A549 (cell line): ENCODE data around the gene DTNA. TPM values are rescaled to one million over a fixed set of nuclear protein-coding genes. Genes with fewer than 3 reads are reported as not detected.

Experiments
- ATAC-seq, 2 experiments: fragments of 200-7000 bp in 1 of 2; fragments of >200 bp in 1 of 2; cut with Nextera tagmentation in 1 of 2; cut with Tn5 transposase in 1 of 2; 3 replicates each; pipeline versions ENCODE4 v1.8.0 to v1.9.1; 2018 to 2020; ENCODE audit warnings: mild to moderate bottlenecking in 1 of 2, moderate library complexity in 1 of 2
- CTCF ChIA-PET: fragments of 300-600 bp; sonication (Branson Sonifier 250); formaldehyde crosslinking; extraction: SDS; loops from one replicate; lab custom pipeline; 2021; ENCODE audit warnings: antibody characterized with exemption, inconsistent platforms; lab: Yijun Ruan, JAX
- POLR2A ChIA-PET: fragments of 350-600 bp; formaldehyde crosslinking; extraction: SDS; loops from one replicate; lab custom pipeline; 2021; ENCODE audit warnings: antibody characterized with exemption, inconsistent platforms; lab: Yijun Ruan, JAX
- DNase-seq, 2 experiments: peaks; one replicate each; pipeline versions ENCODE4 v3.0.0 to v3.0.0-alpha.2; 2011 to 2016; ENCODE audit warnings: low read depth in 1 of 2, low spot score in 1 of 2
- FAIRE-seq: peaks from 2 replicates; lab custom pipeline; 2011; peaks lifted over from hg19 to GRCh38; lab: Jason Lieb, UNC
- H3K27ac ChIP-seq, 2 experiments: fragments of >200 bp; sonication (Bioruptor Twin); formaldehyde crosslinking; 3 replicates each; pipeline ENCODE4 v1.5.1; 2016 to 2017
- H3K4me1 ChIP-seq: fragments of >200 bp; sonication (Bioruptor Twin); formaldehyde crosslinking; 3 replicates; pipeline ENCODE4 v1.6.1; 2016
- H3K4me2 ChIP-seq: fragments of >200 bp; sonication (Bioruptor Twin); formaldehyde crosslinking; 3 replicates; pipeline ENCODE4 v1.6.1; 2016
- H3K4me3 ChIP-seq: fragments of >200 bp; sonication (Bioruptor Twin); formaldehyde crosslinking; 3 replicates; pipeline ENCODE4 v1.5.1; 2016
- H3K9me3 ChIP-seq: fragments of >200 bp; sonication (Bioruptor Twin); formaldehyde crosslinking; 3 replicates; pipeline ENCODE4 v1.6.1; 2016
- BHLHE40 ChIP-seq: IDR thresholded peaks from 2 replicates; pipeline ENCODE4 v1.6.1; 2012; ENCODE audit warnings: low read depth, low read length, inconsistent platforms
- CBX2 ChIP-seq: fragments of 200-600 bp; sonication (generic); IDR thresholded peaks from 2 replicates; pipeline ENCODE4 v1.6.1; 2016; ENCODE audit warnings: low read depth, mild to moderate bottlenecking, borderline replicate concordance
- CBX8 ChIP-seq: fragments of 200-600 bp; sonication (generic); IDR thresholded peaks from 2 replicates; pipeline ENCODE4 v1.6.1; 2016
- CHD2 ChIP-seq: fragments of 150-350 bp; IDR thresholded peaks from 2 replicates; pipeline ENCODE4 v1.6.1; 2014; ENCODE audit warnings: low read length; ENCODE audit not compliant: partially characterized antibody
- EHF ChIP-seq: fragments of 250-450 bp; sonication (Bioruptor Pico); IDR thresholded peaks from 2 replicates; pipeline ENCODE4 v1.5.0; 2020; ENCODE audit warnings: mild to moderate bottlenecking
- EHMT2 ChIP-seq: fragments of 200-600 bp; sonication (generic); IDR thresholded peaks from 2 replicates; pipeline ENCODE4 v1.6.1; 2016; ENCODE audit warnings: antibody characterized with exemption, low read depth, mild to moderate bottlenecking, moderate library complexity
- ESRRA ChIP-seq: fragments of 150-350 bp; IDR thresholded peaks from 2 replicates; pipeline ENCODE4 v1.6.1; 2014; ENCODE audit warnings: mild to moderate bottlenecking, low read length, borderline replicate concordance
- FOXS1 ChIP-seq: fragments of 250-450 bp; sonication (Bioruptor Pico); IDR thresholded peaks from 2 replicates; pipeline ENCODE4 v1.5.0; 2020; ENCODE audit warnings: mild to moderate bottlenecking, moderate library complexity
- GATA3 ChIP-seq: IDR thresholded peaks from 2 replicates; pipeline ENCODE4 v1.6.1; 2012; ENCODE audit warnings: borderline replicate concordance
- HDAC2 ChIP-seq: fragments of 200-600 bp; sonication (generic); IDR thresholded peaks from 2 replicates; pipeline ENCODE4 v1.6.1; 2016
- HEYL ChIP-seq: fragments of 250-450 bp; sonication (Bioruptor Pico); IDR thresholded peaks from 2 replicates; pipeline ENCODE4 v1.8.0; 2021; ENCODE audit warnings: mild to moderate bottlenecking, moderate library complexity
- HMGXB4 ChIP-seq: fragments of 250-450 bp; sonication (Bioruptor Pico); IDR thresholded peaks from 2 replicates; pipeline ENCODE4 v1.5.0; 2021; ENCODE audit warnings: mild to moderate bottlenecking, moderate library complexity, borderline replicate concordance
- HOXB5 ChIP-seq: fragments of 250-450 bp; sonication (Bioruptor Pico); IDR thresholded peaks from 2 replicates; pipeline ENCODE4 v1.5.0; 2020; ENCODE audit warnings: mild to moderate bottlenecking, moderate library complexity
- JUNB ChIP-seq: fragments of >200 bp; sonication (Bioruptor Twin); formaldehyde crosslinking; IDR thresholded peaks from 2 replicates; pipeline ENCODE4 v1.6.1; 2016
- KDM5A ChIP-seq: fragments of 200-600 bp; sonication (generic); IDR thresholded peaks from 2 replicates; pipeline ENCODE4 v1.6.1; 2016; ENCODE audit warnings: antibody characterized with exemption, mild to moderate bottlenecking
- MAFK ChIP-seq: fragments of 450-650 bp; IDR thresholded peaks from 2 replicates; pipeline ENCODE4 v1.6.1; 2014; ENCODE audit not compliant: partially characterized antibody
- MAX ChIP-seq: IDR thresholded peaks from 2 replicates; pipeline ENCODE4 v1.6.1; 2012
- MAZ ChIP-seq: fragments of 150-350 bp; IDR thresholded peaks from 2 replicates; pipeline ENCODE4 v1.6.1; 2014; ENCODE audit warnings: antibody characterized with exemption, low read depth, low read length, borderline replicate concordance
- NPAS2 ChIP-seq: fragments of 250-450 bp; sonication (Bioruptor Pico); IDR thresholded peaks from 2 replicates; pipeline ENCODE4 v1.8.0; 2022; ENCODE audit warnings: mild to moderate bottlenecking, moderate library complexity, borderline replicate concordance
- POLR2A ChIP-seq: IDR thresholded peaks from 2 replicates; pipeline ENCODE4 v1.6.1; 2012; ENCODE audit warnings: mild to moderate bottlenecking, low read length
- RAD21 ChIP-seq, 2 experiments: fragments of >200 bp in 1 of 2; sonication (Bioruptor Twin) in 1 of 2; formaldehyde crosslinking in 1 of 2; IDR thresholded peaks in 1 of 2; conservative IDR thresholded peaks in 1 of 2; 2 replicates in 1 of 2; 3 replicates in 1 of 2; pipeline ENCODE4 v1.6.1; 2012 to 2018; ENCODE audit warnings: inconsistent platforms in 1 of 2
- RARB ChIP-seq: fragments of 250-450 bp; sonication (Bioruptor Pico); IDR thresholded peaks from 2 replicates; pipeline ENCODE4 v1.8.0; 2021; ENCODE audit warnings: mild to moderate bottlenecking, moderate library complexity
- RFX5 ChIP-seq: fragments of 450-650 bp; IDR thresholded peaks from 2 replicates; pipeline ENCODE4 v1.7.1; 2014; ENCODE audit warnings: antibody characterized with exemption, mild to moderate bottlenecking, moderate library complexity
- SMC3 ChIP-seq: fragments of >200 bp; sonication (Bioruptor Twin); formaldehyde crosslinking; IDR thresholded peaks from 3 replicates; pipeline ENCODE4 v1.6.1; 2018; ENCODE audit warnings: inconsistent platforms
- SREBF2 ChIP-seq: fragments of 450-650 bp; IDR thresholded peaks from 2 replicates; pipeline ENCODE4 v1.6.1; 2014; ENCODE audit warnings: mild to moderate bottlenecking, moderate library complexity
- ZC3H11A ChIP-seq: fragments of 450-650 bp; IDR thresholded peaks from 2 replicates; pipeline ENCODE4 v1.6.1; 2014; ENCODE audit warnings: antibody characterized with exemption, mild to moderate bottlenecking
- ZFP36 ChIP-seq: fragments of 450-650 bp; IDR thresholded peaks from 2 replicates; pipeline ENCODE4 v1.6.1; 2014; ENCODE audit warnings: borderline replicate concordance; ENCODE audit not compliant: partially characterized antibody
- WGBS: methylation state at CpG from one replicate; pipeline ENCODE4 v1.1.6; 2017; ENCODE audit errors: missing lambda C conversion rate; 5-methylcytosine and 5-hydroxymethylcytosine counted together
- polyA plus RNA-seq, 4 experiments: library from polyadenylated mRNA; depleted of rRNA in 3 of 4; stranded (reverse); fragments of >200 nt; fragmentation: RNase III in 1 of 4; extraction: RNeasy Plus Mini Kit Qiagen cat#74134 plus additional on column Dnase treatment in 1 of 4; gene quantifications; 2 replicates in 3 of 4; 3 replicates in 1 of 4; pipeline ENCODE4 v1.2.3, GENCODE V29; 2011 to 2017

Gene DTNA
- polyA plus RNA-seq, 2 of the 4 experiments (the other 2 are of a cell fraction): 0.12 TPM; not detected in 1

- Histone ChIP-seq H3K4me1 (peaks cover 7% of the 10 kb centered on the region), H3K27ac (no peak overlapping the region), H3K9me3 (no peaks in the 10 kb centered on the region), H3K4me2 (no peak overlapping the region), H3K4me3 (no peak overlapping the region)
- POLR2A ChIA-PET: no interaction called here
- CTCF ChIA-PET: no interaction called here
- TF ChIP-seq ZC3H11A (no peak), RFX5 (no peak), CBX8 (no peak)
- FAIRE-seq (no peak), ATAC-seq (no peak), DNase-seq (no peak)
- 50% methylated on average over 3 of the region's 3 CpGs for WGBS
These were observed 7.3 kb upstream of the DTNA start for GRCh38 chr18:34702814-34703213.

GRCh38 chr18:34704074-34704473, 6.0 kb upstream of the DTNA start:
- Histone ChIP-seq H3K4me2 (no peak overlapping the region), H3K9me3 (no peaks in the 10 kb centered on the region), H3K4me3 (no peak overlapping the region), H3K27ac (no peak overlapping the region), H3K4me1 (peaks cover 19% of the 10 kb centered on the region)
- CTCF ChIA-PET: interaction anchor here (0.7 kb wide), 1 partner anchor 42 kb away, joined by 3 read pairs; no protein-coding TSS in a partner anchor
- 50% methylated on average over 1 of the region's 1 CpG for WGBS
- no peak for DNase-seq
- no peak for ATAC-seq
- TF ChIP-seq ZC3H11A (no peak), BHLHE40 (no peak), RFX5 (no peak), HMGXB4 (no peak), CBX8 (no peak), POLR2A (no peak), EHF (CRISPR knock-in tag) (no peak), RAD21 (conservative IDR thresholded peaks at IDR 0.05 in 1 of 2, IDR thresholded peaks at IDR 0.05 in 1 of 2) (no peak), MAFK (no peak), GATA3 (no peak), MAX (no peak)
- POLR2A ChIA-PET: no interaction called here
- FAIRE-seq: no peak

GRCh38 chr18:34704823-34705222, 5.3 kb upstream of the DTNA start:
- Histone ChIP-seq H3K4me3 (no peak overlapping the region), H3K4me2 (no peak overlapping the region), H3K4me1 (peaks cover 26% of the 10 kb centered on the region), H3K27ac (no peak overlapping the region), H3K9me3 (no peaks in the 10 kb centered on the region)
- no peak for DNase-seq
- ChIA-PET POLR2A (no interaction called here), CTCF (interaction anchor here (0.7 kb wide), 1 partner anchor 43 kb away, joined by 3 read pairs; no protein-coding TSS in a partner anchor)
- 12% methylated on average over 2 of the region's 2 CpGs for WGBS
- no peak for ATAC-seq
- no peak for FAIRE-seq
- TF ChIP-seq EHMT2 (no peak), RARB (CRISPR knock-in tag) (no peak), SMC3 (no peak), GATA3 (no peak), SREBF2 (no peak), CHD2 (no peak), ZFP36 (no peak), HDAC2 (no peak), HMGXB4 (no peak), HEYL (CRISPR knock-in tag) (no peak), POLR2A (no peak), CBX2 (no peak), ESRRA (no peak), KDM5A (no peak), JUNB (no peak), HOXB5 (CRISPR knock-in tag) (no peak), FOXS1 (no peak), MAZ (no peak), NPAS2 (CRISPR knock-in tag) (no peak)
